ENCODE measurements around the gene SUN1. TPM values are rescaled to one million over a fixed set of nuclear protein-coding genes. Genes with fewer than 3 reads are reported as not detected.

SUN1 gene
- total and polyA plus RNA-seq, 2 donors (not counting 3 experiments of a cell fraction or from before 2014, with no cell fraction given) = 158 to 410 TPM

- no peak for TF ChIP-seq GATA2 (IDR thresholded peaks at IDR 0.05; ENCODE audit: insufficient read depth, insufficient read length, low read depth, low read length)
- TF ChIP-seq MAX (IDR thresholded peaks at IDR 0.05; ENCODE audit: insufficient read depth, insufficient read length) = no peak
- TF ChIP-seq CTCF (IDR thresholded peaks at IDR 0.05; ENCODE audit: extremely low read depth in 1 of 2, insufficient read depth in 1 of 2, low read depth in 1 of 2, low read length in 2 of 2) = no peak
- TF ChIP-seq MYC (IDR thresholded peaks at IDR 0.05; ENCODE audit: low read depth, low read length) = no peak
- no peak for TF ChIP-seq FOS (IDR thresholded peaks at IDR 0.05; ENCODE audit: borderline replicate concordance, insufficient read depth, low read length)
- TF ChIP-seq POLR2A (IDR thresholded peaks at IDR 0.05; ENCODE audit: low read depth, low read length) = no peak
- TF ChIP-seq EZH2 (IDR thresholded peaks at IDR 0.05; ENCODE audit: borderline replicate concordance, low read depth, low read length, severe bottlenecking) = no peak
- TF ChIP-seq JUN (IDR thresholded peaks at IDR 0.05; ENCODE audit: borderline replicate concordance, insufficient read depth, insufficient read length, low read depth) = no peak
- TF ChIP-seq POLR2AphosphoS5 (IDR thresholded peaks at IDR 0.05; ENCODE audit: insufficient read depth, low read depth, low read length) = no peak
- H2AFZ ChIP-seq (ENCODE audit: low read depth, low read length) = no peak overlapping the region
- H4K20me1 ChIP-seq (replicated peaks; ENCODE audit: control insufficient read depth, extremely low read depth, insufficient read depth, low read length) = no peaks in the 10 kb centered on the region
- no peaks in the 10 kb centered on the region for H3K9me3 ChIP-seq (replicated peaks; ENCODE audit: control insufficient read depth, insufficient read depth, low read length)
- dilution Hi-C loops (cut with MboI; ENCODE audit: extremely low pct_ligation_motif_present, low sequenced_read_pairs) = no loop called here
- H3K9ac ChIP-seq (replicated peaks; ENCODE audit: extremely low read depth, insufficient read depth, low read length) = no peak overlapping the region
- no peak overlapping the region for H3K4me2 ChIP-seq (ENCODE audit: insufficient read depth, low read length)
- no peaks in the 10 kb centered on the region for H3K4me1 ChIP-seq (ENCODE audit: control insufficient read depth, extremely low read depth, insufficient read depth, low read length)
- no peaks in the 10 kb centered on the region for H3K9me1 ChIP-seq (replicated peaks; ENCODE audit: control insufficient read depth, extremely low read depth, insufficient read depth, low read length)
- H3K36me3 ChIP-seq (ENCODE audit: control insufficient read depth in 2 of 2, extremely low read depth in 1 of 2, insufficient read depth in 2 of 2, low read length in 2 of 2) = peaks cover 11 to 58% of the 10 kb centered on the region in 2 experiments
- intact Hi-C loops (cut with micrococcal nuclease) = no loop called here
- no peak overlapping the region for H3K27ac ChIP-seq (ENCODE audit: insufficient read depth, low read depth, low read length)
- no peak overlapping the region for H3K4me3 ChIP-seq (replicated peaks in 1 of 3; ENCODE audit: insufficient read depth in 1 of 3, low read depth in 1 of 3, low read length in 3 of 3)
- no TSS peak for BruUV-seq (replicated peaks)
- DNase-seq (ENCODE audit: low read depth, low spot score) (no peak), FAIRE-seq (no peak)
- no peaks in the 10 kb centered on the region for H3K27me3 ChIP-seq (ENCODE audit: control insufficient read depth in 2 of 2, insufficient read depth in 2 of 2, low read length in 2 of 2)
- CTCF ChIA-PET = interaction anchor here (0.7 to 1.7 kb wide), 3 partner anchors 11 to 21 kb away, joined by 3 to 7 read pairs (median 3); no protein-coding TSS in a partner anchor
- POLR2A ChIA-PET = no interaction called here
- no peaks in the 10 kb centered on the region for H3K79me2 ChIP-seq (ENCODE audit: control insufficient read depth, insufficient read depth, low read length)
Measured at GRCh38 chr7:857661-858060, 25.4 kb downstream of the SUN1 start.

Data from endothelial cell of umbilical vein (primary cell).